RKO (cell line): ENCODE data around the gene CDKN2B-AS1.

Source experiments
- DNase-seq: peaks from one replicate; pipeline ENCODE4 v3.0.0-alpha.2; 2016; ENCODE audit warnings: low spot score

Gene CDKN2B-AS1

DNA sequence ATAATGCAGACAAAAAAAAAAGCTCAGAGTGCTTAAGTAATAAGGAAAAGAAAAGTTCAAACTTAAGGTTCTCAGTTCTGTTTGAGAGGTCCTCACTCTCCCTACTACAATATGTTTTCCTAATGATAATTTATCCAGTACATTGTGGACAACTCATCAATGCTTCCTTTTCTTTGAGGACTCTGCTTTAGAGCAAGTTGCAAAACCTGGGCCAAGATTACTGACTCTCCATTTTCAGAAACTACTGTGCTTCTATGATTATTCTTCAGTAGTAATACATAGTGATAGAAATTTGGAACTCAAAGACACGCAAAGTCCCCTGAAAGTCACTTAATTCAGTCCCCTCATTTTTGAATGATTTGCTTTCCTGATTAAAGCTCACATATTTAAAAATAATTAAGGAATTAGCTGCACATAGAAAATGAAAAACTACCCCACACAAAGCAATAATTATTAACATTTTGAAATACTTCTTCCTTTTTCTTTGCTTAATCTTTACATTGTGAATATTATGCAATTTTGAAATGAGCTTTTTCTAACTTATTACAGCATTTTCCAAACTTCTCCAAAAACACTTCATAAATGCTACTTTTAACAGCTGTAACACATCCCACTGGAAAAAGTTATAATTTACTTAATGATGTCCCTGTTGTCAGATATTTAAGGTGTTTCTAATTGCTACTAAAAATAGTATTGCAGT is 11.6 kb upstream of the CDKN2B-AS1 start:
- DNase-seq: no peak

DNA sequence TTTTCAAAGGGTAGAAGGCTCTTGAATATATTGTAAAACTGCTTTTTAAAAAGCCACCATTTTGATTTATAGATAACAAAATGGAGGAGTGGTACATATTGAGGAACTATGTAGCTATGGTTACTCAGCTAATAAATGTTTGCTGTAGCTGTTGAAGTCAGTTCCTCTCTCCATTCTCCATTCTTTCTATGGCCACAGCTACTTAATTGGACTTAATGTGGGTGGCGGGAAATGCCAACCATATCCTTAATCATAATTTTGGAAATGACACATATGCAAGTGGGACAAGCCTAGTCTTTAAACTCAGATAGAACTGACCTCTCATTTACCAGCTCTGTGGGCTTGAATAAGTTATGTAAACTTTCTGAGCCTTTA is 11.0 kb upstream of the CDKN2B-AS1 start:
- DNase-seq: no peak

- DNase-seq: no peak
These were observed 10.5 kb upstream of the CDKN2B-AS1 start for GRCh38 chr9:21984101-21984500.

DNA sequence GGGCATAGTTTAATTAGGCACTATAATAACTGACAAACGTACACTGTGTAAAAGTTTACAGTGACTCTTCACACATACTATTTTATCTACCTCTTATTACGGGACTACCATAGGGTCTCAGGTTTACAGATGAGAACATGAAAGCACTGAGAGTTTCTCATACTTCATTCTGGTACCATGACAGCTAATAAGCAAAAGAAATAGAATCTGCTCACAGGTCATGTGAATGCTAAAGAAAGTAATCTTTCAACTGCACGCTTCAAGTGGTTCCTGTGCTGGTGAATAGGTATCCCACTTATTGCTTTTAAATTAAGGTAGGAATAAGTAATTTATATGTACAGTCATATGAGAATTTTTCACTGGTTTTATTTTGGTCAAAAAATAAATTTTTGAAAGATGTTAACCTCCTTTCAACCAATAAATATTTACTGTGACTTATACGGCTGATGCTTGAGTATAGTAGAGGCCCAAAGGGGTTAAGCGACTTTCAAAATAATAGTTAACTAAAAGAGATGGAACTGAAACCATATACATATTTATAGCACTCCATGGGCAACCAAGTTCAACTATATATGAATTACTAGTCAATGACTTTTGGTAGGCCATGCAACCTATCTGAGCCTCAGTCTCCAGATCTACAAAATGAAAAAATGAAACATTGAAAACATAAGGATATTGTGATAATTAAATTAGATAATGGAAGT is 8.5 kb upstream of the CDKN2B-AS1 start:
- no peak for DNase-seq

GRCh38 chr9:21988056-21988990 is 6.3 kb upstream of the CDKN2B-AS1 start:
- DNase-seq: no peak

GRCh38 chr9:21989440-21990189 is 5.0 kb upstream of the CDKN2B-AS1 start:
- no peak for DNase-seq

- DNase-seq: no peak
These were observed 3.3 kb upstream of the CDKN2B-AS1 start for GRCh38 chr9:21991072-21991959.

DNA sequence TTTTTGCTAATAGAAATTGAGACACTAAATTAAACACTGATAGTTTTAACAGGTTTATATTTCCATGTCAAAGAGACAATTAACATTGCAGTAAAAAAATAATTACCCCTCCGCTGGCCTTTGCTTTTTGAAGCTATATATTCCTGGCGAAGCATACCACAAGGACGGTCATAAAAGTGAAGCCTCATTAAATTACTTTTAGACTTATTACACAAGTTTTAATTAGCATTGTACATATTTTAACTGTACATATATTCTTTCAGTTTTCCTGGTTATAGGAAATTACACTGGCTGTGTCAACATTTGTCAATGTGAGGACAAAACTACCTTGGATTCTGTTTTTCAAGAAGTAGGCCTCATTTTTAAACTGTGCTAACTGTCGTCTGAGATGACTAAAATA is 1.6 kb upstream of the CDKN2B-AS1 start:
- DNase-seq: no peak

DNA sequence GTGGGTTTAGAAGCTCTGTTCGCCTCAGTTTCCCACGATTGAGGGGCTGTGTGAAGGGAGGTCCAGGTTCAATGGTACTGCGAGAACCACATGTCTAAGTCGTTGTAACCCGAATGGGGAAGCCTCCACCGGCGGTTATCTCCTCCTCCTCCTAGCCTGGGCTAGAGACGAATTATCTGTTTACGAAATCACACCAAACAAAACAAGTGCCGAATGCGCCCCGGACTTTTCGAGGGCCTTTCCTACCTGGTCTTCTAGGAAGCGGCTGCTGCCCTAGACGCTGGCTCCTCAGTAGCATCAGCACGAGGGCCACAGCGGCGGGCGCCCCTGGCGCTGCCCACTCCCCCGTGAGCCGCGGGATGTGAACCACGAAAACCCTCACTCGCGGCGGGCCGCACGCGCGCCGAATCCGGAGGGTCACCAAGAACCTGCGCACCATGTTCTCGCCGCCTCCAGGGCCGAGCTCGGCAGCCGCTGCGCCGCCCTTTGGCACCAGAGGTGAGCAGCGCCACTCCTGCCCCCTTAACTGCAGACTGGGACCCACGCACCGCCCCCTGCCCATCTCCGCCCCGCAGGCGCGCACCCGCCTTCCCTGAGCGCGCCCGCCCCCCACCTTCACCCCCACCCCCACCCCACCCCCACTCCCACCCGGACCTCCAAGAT is 567 bp upstream of the CDKN2B-AS1 start, which contains the start of gene CDKN2A:
CDKN2A (minus strand) TSS at position 500 of the 663 bp plus-strand sequence.
- no peak for DNase-seq

GRCh38 chr9:21995006-21995665 is 545 bp downstream of the CDKN2B-AS1 start:
- DNase-seq: peak; percentile 87

- DNase-seq: peak; percentile 69
These were observed 1.2 kb downstream of the CDKN2B-AS1 start for GRCh38 chr9:21995666-21996398.

DNA sequence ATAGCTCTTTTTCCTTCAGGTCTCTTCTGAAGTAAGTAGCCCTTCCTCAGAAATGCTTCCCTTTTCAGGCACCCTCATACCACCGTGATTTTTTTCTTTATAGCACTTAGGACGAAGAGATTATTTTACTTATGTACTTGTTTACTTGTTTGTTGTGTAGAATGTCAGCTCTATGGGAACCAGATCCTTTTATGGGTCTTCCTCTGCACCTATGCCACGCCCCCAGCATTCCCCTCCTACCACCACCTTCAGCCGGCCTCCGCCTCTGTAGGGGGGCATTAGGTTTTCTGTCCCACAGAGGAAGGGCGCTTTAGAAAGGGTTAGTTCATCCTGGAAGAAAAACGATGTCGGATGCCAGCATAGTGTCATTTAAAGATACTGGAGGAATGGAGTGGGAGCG is 1.8 kb downstream of the CDKN2B-AS1 start:
- DNase-seq: peak; percentile 75

DNA sequence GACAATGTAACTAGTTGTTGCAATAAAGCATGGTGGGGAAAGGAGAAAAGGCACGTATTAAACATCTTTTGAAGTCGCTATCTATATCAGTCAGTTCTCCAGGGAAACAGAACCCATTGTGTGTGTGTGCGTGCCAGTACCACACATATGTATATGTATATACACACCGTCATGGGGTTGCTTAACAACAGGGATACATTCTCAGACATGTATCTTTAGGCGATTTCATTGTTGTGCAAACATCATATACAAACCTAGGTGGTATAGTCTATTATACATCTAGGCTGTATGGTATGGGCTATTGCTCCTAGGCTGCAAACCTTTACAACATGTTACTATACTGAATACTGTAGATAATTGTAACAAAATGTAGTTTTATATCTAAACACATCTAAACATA is 2.3 kb downstream of the CDKN2B-AS1 start:
- no peak for DNase-seq

- DNase-seq: no peak
These were observed 2.9 kb downstream of the CDKN2B-AS1 start for GRCh38 chr9:21997480-21997879.

GRCh38 chr9:21998026-21998425 is 3.4 kb downstream of the CDKN2B-AS1 start:
- no peak for DNase-seq

DNA sequence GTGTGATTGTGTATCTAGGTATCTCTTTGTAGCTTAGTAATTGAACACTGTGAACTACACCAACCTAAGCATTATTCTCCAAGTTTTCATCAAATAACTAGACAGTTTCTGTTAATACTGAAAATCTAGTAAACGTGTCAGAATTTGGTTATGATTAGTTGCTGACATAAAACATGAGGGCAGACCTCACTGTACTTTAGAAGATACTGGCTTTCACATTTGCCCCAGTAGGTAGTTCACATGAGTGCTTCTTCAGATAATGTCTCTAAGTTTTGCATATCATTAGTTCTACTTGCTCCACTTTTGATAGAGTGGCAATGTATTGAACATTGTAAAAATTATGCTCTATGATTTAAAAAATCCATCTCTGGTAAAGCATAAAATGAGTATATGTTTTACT is 7.4 kb downstream of the CDKN2B-AS1 start:
- DNase-seq: no peak

GRCh38 chr9:22005021-22005701 is 10.6 kb downstream of the CDKN2B-AS1 start:
- DNase-seq: no peak
